ENCODE measurements around the gene NBL1.

Gene NBL1

DNA sequence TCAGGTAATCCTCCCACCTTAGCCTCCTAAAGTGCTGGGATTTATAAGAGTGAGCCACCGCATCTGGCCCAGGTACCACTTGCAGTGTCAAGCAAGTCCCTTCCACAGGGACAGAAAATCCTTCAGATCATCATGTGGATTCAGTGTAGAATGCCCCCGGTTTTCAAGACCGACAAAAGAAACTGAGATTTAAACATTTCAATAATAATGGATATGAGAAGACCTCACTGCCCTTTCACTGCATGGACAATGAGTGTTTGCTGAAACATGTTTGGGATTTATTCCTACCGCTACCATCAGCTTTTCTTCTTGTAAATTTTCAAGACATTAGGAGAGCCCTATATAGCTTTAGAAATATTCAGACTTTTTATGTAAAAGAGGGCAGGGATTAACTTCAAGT lies 62.0 kb downstream of the NBL1 start:
- no peak for DNase-seq

Data from activated effector memory CD4-positive, alpha-beta T cell treated with anti-CD3 and anti-CD28 coated beads, Interleukin-2, amount 50 U/mL, for 16 hours (primary cell).